HG03469 (cell line): Measurements from ENCODE around the gene PAX5.
A peak's percentile ranks its signal among the peaks of the same experiment; 100 is the strongest.

Source experiments
- ATAC-seq: cut with Tn5 transposase; IDR thresholded peaks from one replicate; pipeline ENCODE4 v1.9.1; 2021; ENCODE audit warnings: mild to moderate bottlenecking, moderate library complexity, moderate number of reproducible peaks; ENCODE audit not compliant: unreplicated experiment

Gene PAX5

DNA sequence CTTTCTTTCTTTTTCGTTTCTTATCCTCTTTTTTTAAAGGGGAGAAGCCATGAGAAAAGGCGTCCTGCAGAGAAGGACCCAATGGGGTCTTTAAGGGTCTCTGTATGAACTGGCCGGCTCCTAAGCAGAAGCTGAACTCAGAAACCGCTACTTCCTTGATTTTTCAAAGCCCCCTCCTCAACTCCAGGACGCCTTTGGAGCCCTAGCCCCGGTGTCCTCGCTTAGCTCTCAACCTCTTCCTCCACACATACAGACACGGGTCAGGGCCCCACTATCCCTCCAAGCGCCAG is 8.3 kb downstream of the PAX5 start:
- ATAC-seq = no peak

DNA sequence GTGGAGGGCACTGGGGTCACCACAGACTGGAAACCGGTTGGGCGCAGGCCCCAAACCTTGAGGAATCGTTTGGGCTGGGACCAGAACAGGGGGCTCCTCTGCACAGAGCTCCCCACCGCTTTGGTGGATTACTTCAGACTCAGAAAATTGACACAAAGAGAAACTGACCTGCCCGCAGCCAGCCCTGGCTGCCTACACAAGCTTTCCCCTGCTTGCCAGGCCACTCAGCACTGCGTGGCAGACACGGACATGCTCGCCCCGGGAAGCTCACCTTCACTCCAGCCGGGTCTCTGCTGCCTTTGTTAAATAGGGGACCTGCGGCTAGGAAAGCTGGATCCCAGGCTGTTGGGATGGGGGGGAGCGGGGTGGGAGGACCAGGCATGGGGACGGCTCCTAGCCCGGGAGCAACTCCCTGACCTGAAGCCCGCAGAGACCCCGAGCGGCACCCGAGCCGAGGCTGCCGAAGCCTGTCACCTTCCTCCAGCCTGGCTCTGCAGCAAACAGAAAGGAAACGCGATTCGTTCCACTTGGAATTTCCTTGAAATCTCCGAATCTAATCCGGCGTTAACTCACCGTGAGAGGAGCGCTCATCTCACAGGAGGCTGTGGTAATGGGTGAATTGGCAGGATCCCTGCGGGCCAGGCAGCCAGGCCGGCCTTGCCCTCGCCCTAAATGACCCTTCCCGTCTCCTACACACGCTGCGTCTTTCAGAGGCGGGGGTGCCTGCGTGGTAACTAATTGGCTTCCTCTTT is 8.8 kb downstream of the PAX5 start:
- no peak for ATAC-seq

DNA sequence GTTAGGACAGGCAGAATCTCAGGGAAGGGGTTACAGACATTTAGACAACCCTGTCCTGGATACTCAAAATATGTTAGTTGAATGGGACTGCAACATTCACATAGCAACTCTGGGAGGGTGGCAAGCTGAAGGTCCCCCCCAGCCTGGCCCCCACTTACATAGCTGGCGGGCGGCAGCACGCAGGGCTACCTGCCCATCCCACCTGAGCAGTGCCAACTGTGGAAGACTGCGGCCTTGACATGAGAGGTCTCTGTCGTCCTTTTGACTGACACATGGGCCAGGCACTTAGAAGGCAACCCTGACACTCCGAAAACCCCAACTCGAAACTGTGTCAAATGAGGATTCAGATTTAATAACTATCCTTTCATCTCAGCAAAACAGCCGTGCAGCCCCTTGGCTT is 16.5 kb downstream of the PAX5 start:
- no peak for ATAC-seq

DNA sequence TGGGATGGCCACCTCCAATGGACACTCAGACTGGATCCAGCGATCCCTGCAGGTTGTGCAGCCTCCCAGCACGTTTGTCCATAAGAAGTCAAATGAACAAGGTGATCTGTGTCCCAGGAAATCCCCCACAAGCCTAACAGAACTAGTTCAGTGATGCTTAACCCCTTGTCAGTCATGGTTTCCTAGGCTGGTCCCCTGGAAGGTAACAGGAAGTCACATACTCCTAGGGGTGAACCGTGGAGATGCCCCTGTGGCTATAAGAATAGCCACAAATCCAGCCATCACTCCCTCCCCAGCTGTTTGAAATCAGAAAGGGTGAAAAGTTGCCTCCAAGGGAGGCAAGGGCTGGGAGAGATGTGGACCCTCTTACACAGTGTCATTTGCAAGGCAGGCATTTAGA is 22.5 kb downstream of the PAX5 start:
- ATAC-seq = peak; percentile 34

DNA sequence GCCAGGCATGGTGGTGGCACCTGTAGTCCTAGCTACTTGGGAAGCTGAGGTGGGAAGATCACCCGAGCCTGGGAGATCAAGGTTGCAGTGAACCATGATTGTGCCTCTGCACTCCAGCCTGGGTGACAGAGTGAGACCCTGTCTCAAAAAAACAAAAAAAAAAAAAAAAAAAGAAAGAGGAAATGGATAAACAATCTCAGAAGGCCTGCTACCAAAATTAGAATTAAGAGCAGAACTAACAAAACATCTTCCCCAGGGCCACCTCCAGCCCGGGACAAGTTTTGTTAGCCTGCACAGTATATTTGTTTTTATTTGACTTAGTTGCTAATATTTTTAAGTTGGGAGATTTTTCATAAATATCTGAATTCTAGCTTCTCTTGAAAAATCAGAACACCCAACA is 23.1 kb downstream of the PAX5 start:
- no peak for ATAC-seq

DNA sequence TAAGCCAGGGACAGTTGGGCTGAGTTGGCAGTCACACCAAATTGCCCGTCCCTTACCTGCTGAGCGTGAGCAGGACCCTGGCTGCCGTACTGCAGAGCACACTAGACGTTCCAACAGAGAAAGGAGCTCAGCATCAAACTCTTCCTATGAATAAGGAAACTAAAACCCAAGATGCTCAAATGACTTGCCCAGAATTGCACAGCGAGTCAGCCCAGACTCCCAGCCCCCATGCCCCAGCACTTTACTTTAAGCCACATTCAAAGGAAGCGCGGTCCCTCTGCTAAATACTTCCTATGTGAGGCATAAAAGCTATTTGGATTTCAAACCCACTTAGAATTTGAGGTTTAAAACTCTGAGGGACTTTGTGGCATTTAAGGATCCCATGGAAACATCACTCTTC is 23.9 kb downstream of the PAX5 start:
- no peak for ATAC-seq

DNA sequence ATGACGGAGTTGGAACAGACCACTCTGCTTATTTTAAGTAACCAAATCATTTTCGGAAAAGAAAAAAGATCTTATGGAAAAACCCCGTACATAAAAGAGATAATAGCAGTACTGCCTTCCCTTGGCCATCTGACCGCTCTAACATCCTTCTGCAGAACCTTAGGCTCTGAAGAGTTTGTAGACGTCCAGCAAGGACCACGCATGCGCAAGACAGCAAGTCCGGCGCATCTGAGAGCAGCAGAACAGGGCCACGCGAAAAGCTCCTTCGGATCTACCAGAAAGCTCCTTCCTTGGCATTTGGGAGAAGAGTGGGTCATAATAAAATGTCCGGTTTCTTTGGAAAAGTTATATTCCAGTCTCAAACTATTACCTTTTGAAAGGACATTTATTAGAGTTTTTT is 26.8 kb downstream of the PAX5 start:
- ATAC-seq = no peak

DNA sequence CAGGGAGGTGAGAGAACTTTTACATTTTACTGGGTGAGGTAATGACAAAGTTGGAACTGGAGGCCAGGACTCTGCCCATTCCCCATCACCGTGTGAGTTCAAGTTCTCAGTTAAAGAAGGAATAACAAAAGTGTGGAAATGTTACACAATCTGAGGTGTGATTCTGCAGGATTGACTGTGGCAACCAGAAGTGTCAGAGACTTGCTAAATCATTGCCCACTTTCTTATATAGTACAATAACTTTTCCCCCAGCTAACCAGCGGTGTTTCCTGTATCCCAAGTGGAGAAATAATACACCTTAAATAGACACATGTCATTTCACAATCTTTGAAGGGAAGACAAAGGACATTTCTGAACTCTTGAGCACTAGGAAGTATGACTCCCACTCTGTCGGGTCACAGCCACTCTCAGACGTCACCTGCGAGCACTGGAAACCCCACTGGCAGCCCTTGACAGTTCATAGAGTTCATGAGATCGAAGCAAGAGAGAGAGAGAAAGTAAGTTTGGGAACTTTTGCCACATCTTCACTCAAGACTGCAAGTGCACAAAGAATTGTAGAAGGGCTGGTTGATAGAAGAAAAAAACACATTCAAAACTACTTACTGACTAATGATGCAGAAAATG is 28.4 kb downstream of the PAX5 start:
- ATAC-seq = no peak

DNA sequence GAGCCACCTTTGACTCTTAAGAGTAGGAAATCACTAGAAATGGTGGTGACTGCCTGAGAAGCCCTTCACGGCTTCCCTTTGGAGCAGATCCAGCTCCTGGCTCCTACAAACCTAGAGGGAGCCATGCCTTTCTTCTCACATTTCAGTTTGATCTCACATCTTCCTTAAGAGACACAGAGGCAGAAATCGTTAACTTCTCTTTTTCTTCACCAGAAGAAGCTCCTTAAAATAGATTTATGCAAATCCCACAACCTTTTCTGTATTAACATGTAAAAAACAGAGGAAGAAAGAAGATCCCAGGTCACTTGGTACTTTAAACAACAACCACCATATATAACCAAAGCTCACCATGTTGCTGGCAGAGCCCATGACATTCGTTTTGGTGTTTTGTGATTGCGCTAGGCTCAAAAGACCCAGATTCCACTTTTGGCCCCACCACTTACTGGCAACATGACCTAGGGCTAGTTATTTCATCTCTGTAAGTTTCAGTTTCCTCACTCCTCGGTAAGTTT is 29.6 kb downstream of the PAX5 start:
- peak; percentile 27 for ATAC-seq

DNA sequence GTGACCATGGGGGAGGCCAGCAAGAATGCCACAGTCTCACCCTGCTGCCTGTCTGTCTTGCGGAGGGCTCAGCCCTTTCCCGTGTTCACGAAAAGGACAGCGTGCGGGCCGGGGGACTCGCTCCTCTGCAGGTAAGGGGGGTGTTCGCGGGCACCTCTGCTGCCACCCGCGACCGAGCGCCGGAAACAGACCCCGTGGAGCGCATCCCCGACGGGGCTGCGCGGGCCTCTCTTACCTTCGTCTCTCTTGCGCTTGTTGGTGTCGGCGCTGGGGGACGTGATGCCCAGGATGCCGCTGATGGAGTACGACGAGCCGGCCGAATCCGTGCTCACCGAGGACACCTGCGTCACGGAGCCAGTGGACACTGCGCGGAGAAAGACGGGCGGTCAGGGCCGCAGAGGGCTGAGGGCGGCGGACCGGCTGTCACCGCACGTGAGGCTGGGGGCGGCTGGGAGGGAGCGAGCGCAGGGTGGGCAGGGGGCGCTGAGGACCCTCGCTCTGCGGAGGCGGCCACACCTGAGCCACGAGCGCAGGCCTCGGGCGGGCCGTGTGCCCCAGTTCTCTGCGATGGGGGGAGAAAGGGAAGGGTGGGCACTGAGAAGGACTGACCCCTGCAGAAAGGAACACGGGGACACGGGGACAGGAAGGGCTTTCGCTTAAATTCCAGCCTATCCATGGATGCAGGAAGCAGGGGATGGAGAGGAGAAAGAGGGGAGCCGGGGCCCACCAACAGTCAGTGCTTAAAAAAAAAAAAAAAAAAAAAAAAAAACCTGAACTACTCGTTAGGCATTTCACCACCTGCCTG is 31.5 kb downstream of the PAX5 start:
- ATAC-seq = no peak

DNA sequence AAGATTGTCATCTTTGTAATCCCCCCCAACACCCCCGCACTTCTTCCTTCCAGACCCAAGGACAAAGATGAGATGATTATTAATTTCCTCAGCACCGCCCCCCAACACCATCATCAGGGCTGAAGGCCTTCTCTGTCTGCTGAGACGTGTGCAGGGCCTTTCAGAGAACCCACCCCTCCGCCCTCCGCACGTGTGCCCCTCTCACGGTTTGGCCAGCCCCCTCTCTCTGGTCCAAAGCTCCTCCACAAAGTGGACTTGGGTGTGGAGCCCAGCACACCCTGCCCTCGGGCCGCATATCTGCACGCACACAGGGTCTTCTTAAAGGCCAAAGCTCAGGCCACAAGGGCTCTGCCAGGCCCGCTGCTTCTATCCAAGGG is 32.0 kb downstream of the PAX5 start:
- ATAC-seq = no peak

DNA sequence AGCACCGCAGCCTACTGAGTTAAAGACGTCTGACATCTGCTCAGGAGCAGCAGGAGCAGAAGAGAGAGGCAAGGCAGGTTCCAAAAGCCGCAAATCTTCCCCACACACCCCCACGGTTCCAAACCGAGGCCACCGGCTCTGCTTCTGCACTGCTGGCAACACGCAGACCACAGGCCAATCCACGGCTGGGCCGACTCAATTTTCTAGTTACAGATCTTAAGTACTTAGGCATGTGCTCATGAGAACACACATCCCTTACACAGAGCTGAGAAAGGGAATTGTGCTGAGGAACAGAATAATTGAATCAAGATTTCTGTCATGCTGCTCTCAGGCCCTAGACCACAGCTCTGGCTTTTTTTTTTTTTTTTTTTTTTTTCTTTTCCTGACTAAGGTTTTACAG is 32.6 kb downstream of the PAX5 start:
- ATAC-seq = no peak

DNA sequence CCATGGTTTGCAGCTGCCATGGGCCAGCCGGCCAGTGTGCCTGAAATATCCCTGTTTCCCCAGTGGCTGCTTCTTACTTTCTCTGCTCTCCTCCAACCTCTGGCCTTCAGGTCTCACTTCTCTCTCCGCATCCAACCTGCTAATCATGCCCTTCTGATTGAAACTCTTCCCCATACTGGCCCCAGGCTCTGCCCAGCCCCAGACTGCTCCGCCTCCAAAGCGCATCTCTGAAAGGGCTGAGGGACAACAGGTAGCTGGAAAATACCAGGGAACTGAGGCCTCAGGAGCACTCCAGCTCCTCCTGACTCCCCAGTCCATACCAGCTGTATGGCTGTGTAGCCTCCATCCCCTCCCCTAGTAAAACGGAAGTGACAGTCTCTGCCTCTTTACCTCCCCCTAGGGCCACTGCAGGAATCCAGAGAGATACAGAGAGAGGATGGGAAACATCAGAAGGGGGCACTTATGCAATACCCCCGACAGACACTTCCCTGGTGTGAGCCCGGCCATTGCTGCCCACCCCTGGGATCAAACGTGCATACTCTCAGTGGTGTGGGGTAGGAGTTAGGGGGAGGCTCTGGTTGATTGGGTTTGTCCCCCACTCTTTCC is 34.2 kb downstream of the PAX5 start:
- ATAC-seq = no peak

DNA sequence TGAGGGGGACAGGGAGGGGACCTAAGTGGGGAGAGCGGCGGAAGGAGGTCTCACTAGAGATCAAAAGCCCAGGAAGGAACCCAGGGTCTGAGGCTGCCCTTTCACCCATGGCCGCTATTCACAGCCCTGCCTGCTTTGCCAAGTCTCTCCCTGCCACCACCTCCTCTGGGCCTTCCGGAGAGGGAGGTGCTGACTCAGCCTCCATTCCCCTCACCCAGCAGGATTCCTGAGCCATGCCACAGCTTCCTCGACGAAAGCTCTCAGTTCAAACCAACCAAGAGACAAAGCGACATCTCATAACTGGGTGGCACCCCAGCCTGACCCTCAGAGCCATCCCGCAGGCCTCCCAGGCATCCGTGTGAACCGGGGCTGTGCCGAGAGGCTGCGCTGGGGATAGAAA is 36.7 kb downstream of the PAX5 start:
- ATAC-seq = no peak

DNA sequence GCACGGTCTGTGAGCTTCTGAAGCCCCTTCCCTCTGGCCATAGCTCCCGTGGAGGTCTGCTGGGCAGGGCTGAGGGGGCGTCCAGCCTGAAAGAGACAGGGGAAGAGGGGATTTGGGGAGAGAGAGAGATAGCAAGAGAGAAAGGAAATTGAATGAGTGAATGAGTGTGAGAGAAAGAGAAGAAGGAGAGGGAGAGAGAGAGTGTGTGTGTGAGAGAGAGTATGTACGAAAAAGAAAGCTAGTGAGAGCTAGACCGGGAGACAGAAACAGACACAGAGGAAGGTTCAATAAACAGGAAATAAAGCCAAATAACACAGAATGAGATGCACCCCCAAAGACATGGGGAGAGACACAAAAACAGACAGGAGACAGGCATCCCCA is 37.4 kb downstream of the PAX5 start:
- ATAC-seq = no peak

DNA sequence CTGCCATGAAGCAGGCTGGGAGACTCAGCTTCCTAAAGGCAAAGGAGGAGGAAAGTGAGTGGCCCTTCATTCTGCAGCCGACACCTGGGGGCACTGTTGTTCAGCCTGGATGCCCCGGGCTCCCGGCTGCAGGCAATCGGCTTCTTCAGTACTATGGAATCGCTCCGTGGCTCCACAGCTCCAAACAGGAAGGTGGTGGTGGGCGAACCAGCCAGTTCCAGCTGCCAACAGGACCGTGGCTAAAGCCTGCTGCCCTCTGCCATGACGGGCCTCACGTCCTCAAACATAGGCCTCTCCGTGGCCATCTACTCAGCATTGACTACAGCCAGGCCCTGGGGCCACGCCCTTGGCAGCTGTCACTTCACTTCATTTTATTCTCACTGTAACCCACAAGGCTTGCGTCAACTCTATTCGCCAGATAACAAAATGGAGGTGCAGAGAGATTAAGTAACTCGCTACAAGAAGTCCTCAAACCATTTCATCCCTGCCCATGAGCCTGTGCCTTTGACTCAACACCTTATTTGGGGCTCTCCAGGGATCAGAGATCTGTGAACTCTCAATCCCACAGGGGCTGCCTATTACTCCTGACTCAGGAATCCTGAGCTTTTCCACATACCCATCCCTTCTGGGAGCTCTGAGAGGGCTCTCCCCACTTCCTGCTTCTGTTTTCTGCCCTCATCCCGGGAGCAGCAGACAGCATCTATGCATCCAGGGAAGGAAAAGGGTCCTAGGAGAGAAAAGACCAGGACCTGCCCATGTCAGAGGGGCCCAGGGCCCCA is 38.0 kb downstream of the PAX5 start:
- no peak for ATAC-seq

DNA sequence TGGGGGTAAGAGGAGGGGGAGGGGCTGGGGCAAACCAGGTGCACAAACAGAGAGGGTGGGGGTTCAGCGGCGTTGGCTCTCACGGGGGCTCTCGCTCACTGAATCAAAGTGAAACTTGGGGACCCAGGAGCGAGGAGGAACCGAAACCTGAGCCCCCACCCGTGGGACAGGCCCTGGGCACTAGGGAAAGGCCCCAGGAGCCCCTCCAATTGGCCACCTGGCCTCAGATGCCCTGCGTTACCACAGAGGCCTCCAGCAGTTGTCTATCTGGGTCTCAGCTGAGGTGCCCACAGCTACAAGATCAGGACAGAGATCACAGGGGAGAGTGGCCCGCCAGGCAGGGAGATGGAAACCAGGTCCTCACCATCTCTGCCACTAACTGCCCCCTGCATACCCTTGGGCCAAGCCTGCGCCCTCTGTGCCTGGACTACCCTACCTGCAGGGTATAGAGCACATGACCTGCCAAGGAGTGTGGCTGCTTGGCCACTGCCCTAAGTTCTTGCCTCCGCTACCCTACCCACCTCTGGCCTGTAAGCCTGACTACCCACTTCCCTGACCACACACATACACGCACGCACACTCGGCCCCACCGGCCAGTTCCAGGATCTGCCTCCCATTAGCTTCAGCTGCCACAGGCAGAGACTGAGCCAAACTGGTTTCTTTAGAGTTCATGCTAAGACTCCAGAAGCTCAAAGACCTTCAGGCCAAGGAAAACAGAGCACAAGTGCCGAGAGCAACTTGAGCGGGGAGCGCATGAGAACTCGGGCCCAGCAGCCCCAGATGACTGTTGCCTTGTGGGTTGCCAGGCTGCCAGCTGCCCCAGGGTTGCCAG is 39.9 kb downstream of the PAX5 start:
- ATAC-seq = peak; percentile 50

DNA sequence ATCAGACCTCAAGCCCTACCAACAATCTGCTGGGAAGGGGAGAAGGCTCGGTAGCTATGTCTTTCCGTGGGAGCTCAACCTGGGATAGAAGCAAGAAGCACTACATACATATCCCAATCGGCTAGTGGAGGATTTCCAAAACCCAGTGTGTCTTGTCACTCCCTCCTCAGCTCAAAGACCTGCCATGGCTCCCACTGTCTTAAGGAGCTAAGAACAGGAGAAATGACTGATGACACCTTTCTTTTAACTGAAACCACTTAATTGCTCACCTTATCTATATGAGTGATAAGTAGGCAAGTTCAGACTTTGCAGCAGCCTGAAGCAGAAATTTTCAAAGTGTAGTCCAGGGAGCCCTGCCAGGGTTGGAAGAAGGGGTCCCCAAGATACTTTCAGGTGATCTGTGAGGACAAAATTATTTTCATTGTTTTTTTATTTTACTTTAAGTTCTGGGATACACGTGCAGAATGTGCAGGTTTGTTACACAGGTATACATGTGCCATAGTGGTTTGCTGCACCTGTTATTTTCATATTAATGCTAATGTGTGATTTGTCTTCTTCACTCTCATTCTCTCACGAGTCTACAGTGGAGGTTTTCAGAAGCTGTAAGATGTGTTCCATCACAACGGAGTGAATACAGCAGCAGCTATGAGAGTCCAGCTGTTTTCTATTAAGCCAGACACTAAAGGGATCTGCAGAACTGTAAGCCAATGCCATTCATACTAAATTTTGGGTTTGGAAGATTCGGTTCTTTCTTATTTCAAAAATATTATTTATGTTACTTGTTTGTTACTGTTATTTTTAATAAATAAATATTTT is 41.4 kb downstream of the PAX5 start:
- ATAC-seq = no peak

DNA sequence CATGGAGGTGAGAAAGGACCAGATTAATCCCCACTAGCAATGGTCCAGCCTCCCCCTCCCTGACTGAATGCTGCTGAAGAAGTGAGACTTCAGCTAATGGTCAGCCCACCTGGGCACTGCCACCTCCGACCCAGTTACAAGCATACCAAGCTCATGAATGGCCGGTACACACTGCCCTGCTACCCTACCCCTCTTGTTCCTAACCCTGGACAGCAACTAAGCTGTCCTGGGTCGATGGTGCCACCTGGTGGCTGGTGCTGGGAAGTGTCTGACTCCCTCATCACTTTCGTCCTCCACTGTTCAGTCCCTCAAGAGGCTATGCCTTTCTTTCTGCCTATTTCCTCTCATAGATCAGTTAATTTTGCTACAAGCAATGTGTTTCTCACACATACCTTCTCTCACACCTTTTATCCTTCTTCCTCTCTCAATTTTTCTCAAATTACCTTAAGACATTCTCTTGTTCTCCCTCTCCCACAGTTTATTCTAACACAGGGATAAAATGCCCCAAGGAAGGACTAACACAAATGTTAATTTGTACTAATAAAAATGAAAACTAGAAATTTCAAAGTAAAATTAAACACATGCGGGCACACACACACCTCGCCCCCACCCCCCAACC is 42.4 kb downstream of the PAX5 start:
- no peak for ATAC-seq
